Ovary (tissue), 3 donors: ENCODE measurements around the gene DDX18.

Experiments used
- CTCF ChIP-seq, 3 donors: fragments of 450-650 bp in 2 of 3; fragments of 200-600 bp in 1 of 3; IDR thresholded peaks; one replicate each; pipeline versions ENCODE4 v1.5.1 to v1.8.0; 2016 to 2022; ENCODE audit warnings: antibody characterized with exemption in 3 of 3, mild to moderate bottlenecking in 1 of 3
- POLR2A ChIP-seq: fragments of 450-650 bp; IDR thresholded peaks from one replicate; pipeline ENCODE4 v1.6.1; 2017; ENCODE audit warnings: antibody characterized with exemption, mild to moderate bottlenecking, moderate library complexity
- donor health status: DM: no; HTN: no; CAD: no.

DNA sequence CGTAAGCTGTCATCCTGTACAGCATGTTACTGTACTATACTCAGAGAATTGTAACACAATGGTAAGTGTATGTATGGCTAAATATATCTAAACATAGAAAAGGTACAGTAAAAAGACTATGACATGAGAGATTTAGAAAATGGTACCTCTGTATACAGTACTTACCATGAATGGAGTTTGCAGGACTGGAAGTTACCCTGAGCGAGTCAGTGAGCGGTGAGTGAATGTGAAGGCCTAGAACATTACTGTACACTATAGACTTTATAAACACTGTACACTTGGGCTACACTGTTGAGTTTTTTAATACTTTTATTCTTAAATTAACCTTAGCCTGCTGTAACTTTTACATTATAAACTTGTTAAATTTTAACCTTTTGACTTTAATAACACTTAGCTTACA is 1.5 kb downstream of the DDX18 start:
- no peak for TF ChIP-seq CTCF (IDR thresholded peaks at IDR 0.05)
- no peak for TF ChIP-seq POLR2A
